Osteocyte (in vitro differentiated cells): ENCODE data around the gene BIRC7. TPM values are rescaled to one million over a fixed set of nuclear protein-coding genes. Genes with fewer than 3 reads are reported as not detected.

ENCODE experiments used
- DNase-seq: peaks from one replicate; pipeline ENCODE4 v3.0.0; 2021; ENCODE audit warnings: mixed read lengths; ENCODE audit not compliant: unreplicated experiment; ENCODE audit errors: extremely low spot score
- H3K27ac Mint-ChIP-seq: one replicate; pipeline ENCODE4 v1.8.0; 2021; ENCODE audit warnings: mild to moderate bottlenecking, mixed read lengths; ENCODE audit not compliant: unreplicated experiment
- H3K27me3 Mint-ChIP-seq: one replicate; pipeline ENCODE4 v1.8.0; 2021; ENCODE audit warnings: mixed read lengths; ENCODE audit not compliant: unreplicated experiment
- H3K36me3 Mint-ChIP-seq: one replicate; pipeline ENCODE4 v1.8.0; 2021; ENCODE audit warnings: mixed read lengths; ENCODE audit not compliant: unreplicated experiment
- H3K4me1 Mint-ChIP-seq: one replicate; pipeline ENCODE4 v1.8.0; 2021; ENCODE audit warnings: mixed read lengths; ENCODE audit not compliant: unreplicated experiment
- H3K4me3 Mint-ChIP-seq: one replicate; pipeline ENCODE4 v1.8.0; 2021; ENCODE audit warnings: mild to moderate bottlenecking, moderate library complexity, mixed read lengths; ENCODE audit not compliant: unreplicated experiment
- H3K9me3 Mint-ChIP-seq: one replicate; pipeline ENCODE4 v1.8.0; 2021; ENCODE audit warnings: mixed read lengths; ENCODE audit not compliant: unreplicated experiment
- total RNA-seq: library from RNA; stranded (reverse); gene quantifications from 2 replicates; pipeline ENCODE4 v1.2.1, GENCODE V29; 2021
- TF ChIP-seq, protein P1 (sequence below): fragments of 200-600 bp; sonication (generic); IDR thresholded peaks from 2 replicates; pipeline ENCODE4 v1.5.0; 2021; ENCODE audit warnings: antibody characterized with exemption, mild to moderate bottlenecking, moderate library complexity

The BIRC7 gene
- total RNA-seq, 1 donor from 2014 or later = not detected

DNA sequence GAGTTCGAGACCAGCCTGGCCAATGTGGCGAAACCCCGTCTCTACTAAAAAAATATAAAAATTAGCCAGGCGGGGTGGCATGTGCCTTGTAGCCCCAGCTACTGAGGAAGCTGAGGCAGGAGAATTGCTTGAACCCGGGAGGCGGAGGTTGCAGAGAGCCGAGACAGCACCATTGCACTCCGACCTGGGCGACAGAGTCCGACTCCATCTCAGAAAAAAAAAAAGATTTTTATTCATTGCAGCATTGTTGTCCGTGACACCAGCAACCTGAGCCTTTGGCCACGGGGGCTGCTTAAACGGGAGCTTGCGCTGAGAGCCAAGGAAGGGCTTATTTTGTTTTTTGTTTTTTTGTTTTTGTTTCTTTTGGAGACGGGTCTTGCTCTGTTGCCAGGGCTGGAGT, 44.2 kb downstream of the BIRC7 start:
- H3K9me3 Mint-ChIP-seq = no peaks in the 10 kb centered on the region
- H3K27ac Mint-ChIP-seq = no peak overlapping the region
- H3K4me3 Mint-ChIP-seq = no peak overlapping the region
- H3K27me3 Mint-ChIP-seq = no peaks in the 10 kb centered on the region
- TF ChIP-seq, protein P1, sequence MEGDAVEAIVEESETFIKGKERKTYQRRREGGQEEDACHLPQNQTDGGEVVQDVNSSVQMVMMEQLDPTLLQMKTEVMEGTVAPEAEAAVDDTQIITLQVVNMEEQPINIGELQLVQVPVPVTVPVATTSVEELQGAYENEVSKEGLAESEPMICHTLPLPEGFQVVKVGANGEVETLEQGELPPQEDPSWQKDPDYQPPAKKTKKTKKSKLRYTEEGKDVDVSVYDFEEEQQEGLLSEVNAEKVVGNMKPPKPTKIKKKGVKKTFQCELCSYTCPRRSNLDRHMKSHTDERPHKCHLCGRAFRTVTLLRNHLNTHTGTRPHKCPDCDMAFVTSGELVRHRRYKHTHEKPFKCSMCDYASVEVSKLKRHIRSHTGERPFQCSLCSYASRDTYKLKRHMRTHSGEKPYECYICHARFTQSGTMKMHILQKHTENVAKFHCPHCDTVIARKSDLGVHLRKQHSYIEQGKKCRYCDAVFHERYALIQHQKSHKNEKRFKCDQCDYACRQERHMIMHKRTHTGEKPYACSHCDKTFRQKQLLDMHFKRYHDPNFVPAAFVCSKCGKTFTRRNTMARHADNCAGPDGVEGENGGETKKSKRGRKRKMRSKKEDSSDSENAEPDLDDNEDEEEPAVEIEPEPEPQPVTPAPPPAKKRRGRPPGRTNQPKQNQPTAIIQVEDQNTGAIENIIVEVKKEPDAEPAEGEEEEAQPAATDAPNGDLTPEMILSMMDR = no peak
- no peak for DNase-seq
- H3K4me1 Mint-ChIP-seq = peaks cover 7% of the 10 kb centered on the region
- H3K36me3 Mint-ChIP-seq = peaks cover 20% of the 10 kb centered on the region

DNA sequence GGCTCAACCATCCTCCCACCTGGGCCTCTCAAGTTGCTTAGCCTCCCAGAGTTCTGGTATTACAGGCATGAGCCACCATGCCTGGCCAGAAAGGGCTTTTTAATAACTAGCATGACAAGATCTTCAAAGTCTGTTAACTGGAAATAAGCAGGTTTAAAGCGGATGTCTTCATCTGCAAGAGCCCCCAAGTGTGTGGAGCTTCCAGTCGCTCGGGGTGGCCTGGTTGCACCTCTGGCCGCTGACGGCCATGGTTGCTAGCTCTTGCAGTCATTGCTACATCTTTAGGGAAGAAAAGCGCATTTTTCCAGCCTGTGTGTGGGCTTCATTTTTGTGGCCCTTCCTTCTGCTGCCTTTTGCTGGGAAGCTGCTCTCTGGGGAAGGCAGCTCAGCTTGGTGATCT, 44.7 kb downstream of the BIRC7 start:
- peaks cover 20% of the 10 kb centered on the region for H3K36me3 Mint-ChIP-seq
- TF ChIP-seq, protein P1 = no peak
- DNase-seq = no peak
- no peak overlapping the region for H3K4me3 Mint-ChIP-seq
- no peaks in the 10 kb centered on the region for H3K9me3 Mint-ChIP-seq
- H3K4me1 Mint-ChIP-seq = peaks cover 2% of the 10 kb centered on the region
- no peak overlapping the region for H3K27ac Mint-ChIP-seq
- no peaks in the 10 kb centered on the region for H3K27me3 Mint-ChIP-seq

DNA sequence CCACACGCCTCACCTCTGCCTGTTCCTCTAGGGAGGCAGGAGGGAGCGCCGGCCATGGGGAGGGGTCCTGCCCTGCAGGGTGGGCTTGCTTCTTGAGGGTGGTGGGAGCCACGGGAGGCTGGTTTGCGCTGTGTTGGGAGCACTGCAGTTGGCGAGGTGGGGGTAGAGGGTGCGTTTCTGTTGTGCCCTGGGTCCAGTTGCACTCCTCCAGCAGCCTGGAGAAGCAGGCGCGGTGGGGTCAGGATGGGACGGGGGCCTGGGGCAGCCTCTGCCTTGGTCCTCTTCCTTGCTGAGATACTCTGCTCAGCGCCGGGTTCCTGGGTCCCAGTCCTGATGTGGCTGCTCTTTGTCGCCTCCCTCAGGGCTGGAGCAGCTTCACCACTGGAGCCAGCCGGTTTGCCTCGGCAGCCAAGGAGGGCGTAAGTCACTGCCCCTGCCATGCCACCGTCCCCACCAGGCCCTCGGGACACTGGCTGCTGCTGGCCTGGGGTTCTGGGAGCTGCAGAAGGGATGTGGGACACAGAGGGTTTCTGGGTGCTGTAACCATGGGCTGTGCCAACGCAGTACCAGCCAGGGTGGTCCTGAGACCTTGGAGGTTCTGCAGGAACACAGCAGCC, 45.3 kb downstream of the BIRC7 start:
- no peak overlapping the region for H3K27ac Mint-ChIP-seq
- no peak overlapping the region for H3K4me3 Mint-ChIP-seq
- H3K4me1 Mint-ChIP-seq = no peaks in the 10 kb centered on the region
- peaks cover 23% of the 10 kb centered on the region for H3K36me3 Mint-ChIP-seq
- no peaks in the 10 kb centered on the region for H3K27me3 Mint-ChIP-seq
- TF ChIP-seq, protein P1 = peak; percentile 29
- no peaks in the 10 kb centered on the region for H3K9me3 Mint-ChIP-seq
- no peak for DNase-seq

DNA sequence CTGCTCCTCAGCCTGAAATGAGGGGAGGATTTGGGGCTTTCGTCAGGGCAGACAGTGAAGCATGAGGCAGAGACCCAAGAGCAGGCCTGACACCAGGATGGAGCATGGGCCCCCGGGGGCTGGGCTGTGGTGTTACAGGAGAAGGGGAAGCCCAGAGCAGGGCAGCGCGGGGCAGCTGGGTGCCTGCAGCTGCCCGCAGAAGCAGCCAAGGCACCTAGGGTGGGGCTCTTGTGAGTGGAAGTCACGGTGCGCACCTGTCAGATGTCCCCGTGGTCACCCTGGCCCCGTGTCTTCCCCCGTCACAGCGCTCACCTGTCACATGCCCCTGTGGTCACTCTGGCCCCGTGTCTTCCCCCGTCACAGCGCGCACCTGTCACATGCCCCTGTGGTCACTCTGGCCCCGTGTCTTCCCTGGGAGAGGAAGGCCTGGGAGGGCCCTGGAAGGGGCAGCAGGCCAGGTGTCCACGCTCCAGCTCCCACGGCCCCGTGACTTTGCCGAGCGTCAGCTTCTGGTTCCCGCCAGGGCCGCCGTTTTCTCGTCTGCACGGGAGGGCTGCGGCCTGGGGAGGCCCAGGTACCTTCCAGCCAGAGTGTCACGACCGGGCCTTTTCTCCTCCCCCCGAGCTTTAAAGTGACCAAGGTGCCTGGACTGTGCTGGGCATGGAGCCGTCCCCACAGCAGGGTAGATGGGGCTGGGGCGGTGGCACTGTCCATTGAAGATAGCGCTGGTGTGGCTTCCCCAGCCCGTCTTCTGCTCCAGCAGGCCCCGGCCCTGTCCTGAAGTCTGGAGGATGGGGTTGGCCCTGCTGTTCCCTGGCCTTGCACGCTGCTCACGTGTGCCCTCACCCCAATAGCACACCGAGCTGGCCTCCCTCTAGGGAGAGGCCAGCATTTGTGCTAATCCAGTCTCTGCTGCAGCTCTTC, 46.3 kb downstream of the BIRC7 start:
- Mint-ChIP-seq H3K4me3 (no peak overlapping the region), H3K4me1 (no peaks in the 10 kb centered on the region), H3K36me3 (peaks cover 19% of the 10 kb centered on the region), H3K27ac (no peak overlapping the region), H3K27me3 (no peaks in the 10 kb centered on the region), H3K9me3 (no peaks in the 10 kb centered on the region)
- TF ChIP-seq, protein P1 = no peak
- DNase-seq = no peak

DNA sequence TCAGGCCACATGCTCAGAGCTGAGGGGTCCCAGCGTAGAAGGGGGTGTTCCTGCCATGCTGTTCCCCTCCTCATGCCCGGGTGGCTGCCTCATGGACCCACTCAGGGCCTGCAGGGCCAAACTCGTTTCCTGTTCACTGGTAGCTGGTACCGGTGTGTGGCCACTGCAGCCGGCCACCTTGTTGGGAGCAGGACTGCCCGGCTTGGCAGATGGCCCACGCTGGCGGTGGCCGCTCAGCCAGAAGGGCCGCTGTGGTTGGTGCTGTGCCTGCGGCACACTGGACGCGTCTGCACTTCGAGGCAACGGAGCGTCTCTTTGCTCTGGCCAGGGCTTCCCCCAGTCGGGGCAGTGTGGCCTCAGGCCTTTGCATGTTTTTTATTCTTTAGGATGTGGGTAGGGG, 47.2 kb downstream of the BIRC7 start:
- Mint-ChIP-seq H3K4me1 (no peaks in the 10 kb centered on the region), H3K27ac (no peak overlapping the region), H3K4me3 (no peak overlapping the region), H3K27me3 (no peaks in the 10 kb centered on the region), H3K9me3 (no peaks in the 10 kb centered on the region), H3K36me3 (peaks cover 20% of the 10 kb centered on the region)
- no peak for DNase-seq
- TF ChIP-seq, protein P1 = no peak
